H1 (cell line): ENCODE results near the gene OR10J4. TPM values are rescaled to one million over a fixed set of nuclear protein-coding genes. Genes with fewer than 3 reads are reported as not detected.
"Not testable (repeated sequence)": the region's sequence is repeated elsewhere in the genome, so short reads cannot be mapped to it uniquely, and the experiment has no call there.

Source experiments
- CTCF ChIA-PET: fragments of 300-600 bp; sonication (Branson Sonifier 250); formaldehyde crosslinking; loops from one replicate; lab custom pipeline; 2021; ENCODE audit not compliant: partially characterized antibody; lab: Charles Lee
- POLR2A ChIA-PET: fragments of 300-600 bp; sonication (Branson Sonifier 250); formaldehyde crosslinking; loops from one replicate; lab custom pipeline; 2021; ENCODE audit warnings: inconsistent platforms; ENCODE audit not compliant: partially characterized antibody; lab: Charles Lee
- DNase-seq, 2 experiments: peaks; one replicate each; pipeline versions ENCODE4 v3.0.0 to v3.0.0-alpha.2; 2010 to 2022; ENCODE audit warnings: low spot score in 2 of 2, low read depth in 1 of 2, mixed read lengths in 1 of 2
- FAIRE-seq: peaks from 2 replicates; lab custom pipeline; 2011; peaks lifted over from hg19 to GRCh38; lab: Jason Lieb, UNC
- H2AFZ ChIP-seq: 2 replicates; pipeline ENCODE4 v1.8.1; 2012; ENCODE audit warnings: low read length, inconsistent platforms
- H2AK5ac ChIP-seq: 2 replicates; pipeline ENCODE4 v1.6.1; 2013; ENCODE audit warnings: low read depth, low read length
- H2BK120ac ChIP-seq: replicated peaks from 2 replicates; pipeline ENCODE3; 2013; ENCODE audit warnings: low read depth, low read length, inconsistent platforms
- H2BK12ac ChIP-seq: 2 replicates; pipeline ENCODE4 v1.6.1; 2013; ENCODE audit warnings: low read depth, low read length
- H2BK15ac ChIP-seq: 2 replicates; pipeline ENCODE4 v1.6.1; 2013; ENCODE audit warnings: low read length
- H2BK20ac ChIP-seq: 2 replicates; pipeline ENCODE4 v1.6.1; 2013; ENCODE audit warnings: low read length
- H2BK5ac ChIP-seq: 2 replicates; pipeline ENCODE4 v1.6.1; 2013; ENCODE audit warnings: low read depth, low read length
- H3K14ac ChIP-seq: 2 replicates; pipeline ENCODE4 v1.6.1; 2013; ENCODE audit warnings: inconsistent platforms; ENCODE audit not compliant: insufficient read length
- H3K18ac ChIP-seq: 2 replicates; pipeline ENCODE4 v1.6.1; 2013; ENCODE audit warnings: low read length; ENCODE audit errors: extremely low read depth
- H3K23ac ChIP-seq: 2 replicates; pipeline ENCODE4 v1.6.1; 2013; ENCODE audit warnings: inconsistent platforms; ENCODE audit not compliant: insufficient read length
- H3K23me2 ChIP-seq: 2 replicates; pipeline ENCODE4 v1.6.1; 2013; ENCODE audit warnings: low read depth, low read length
- H3K27ac ChIP-seq: 2 replicates; pipeline ENCODE4 v1.6.1; 2011; ENCODE audit warnings: low read depth, low read length, inconsistent platforms
- H3K27me3 ChIP-seq, 4 experiments: replicated peaks in 1 of 4; 1 replicate in 1 of 4; 2 replicates in 3 of 4; pipeline versions ENCODE4 v1.6.1 to v1.8.1; 2011 to 2013; ENCODE audit warnings: low read length in 3 of 4, mild to moderate bottlenecking in 3 of 4, inconsistent platforms in 2 of 4, mixed read lengths in 2 of 4, moderate library complexity in 1 of 4; ENCODE audit not compliant: control insufficient read depth in 3 of 4, insufficient read depth in 3 of 4; ENCODE audit errors: extremely low read depth in 1 of 4
- H3K36me3 ChIP-seq, 4 experiments: 2 replicates each; pipeline versions ENCODE4 v1.6.1 to v1.8.1; 2011 to 2013; ENCODE audit warnings: mild to moderate bottlenecking in 4 of 4, low read length in 3 of 4, moderate library complexity in 2 of 4, control low read depth in 1 of 4, inconsistent platforms in 1 of 4; ENCODE audit not compliant: insufficient read depth in 4 of 4, control insufficient read depth in 2 of 4
- H3K4ac ChIP-seq: replicated peaks from 2 replicates; pipeline ENCODE3; 2013; ENCODE audit warnings: low read length, low read depth, mixed read lengths, inconsistent platforms; ENCODE audit not compliant: insufficient read length
- H3K4me1 ChIP-seq, 4 experiments: replicated peaks in 1 of 4; 1 replicate in 1 of 4; 2 replicates in 3 of 4; pipeline versions ENCODE4 v1.6.1 to v1.8.1; 2011 to 2013; ENCODE audit warnings: low read length in 3 of 4, inconsistent platforms in 2 of 4, mixed read lengths in 1 of 4; ENCODE audit not compliant: insufficient read depth in 4 of 4, control insufficient read depth in 3 of 4
- H3K4me2 ChIP-seq, 2 experiments: 2 replicates each; pipeline versions ENCODE4 v1.6.1 to v1.8.1; 2011 to 2013; ENCODE audit warnings: low read depth in 2 of 2, low read length in 2 of 2, control low read depth in 1 of 2, inconsistent platforms in 1 of 2, mild to moderate bottlenecking in 1 of 2; ENCODE audit not compliant: insufficient read depth in 1 of 2
- H3K4me3 ChIP-seq, 4 experiments: fragments of 200-600, 300-600 bp in 1 of 4; sonication (generic), shearing (Covaris generic), sonication (Bioruptor Twin) in 1 of 4; 2 replicates each; pipeline versions ENCODE4 v1.5.1 to v1.8.1; 2011 to 2016; ENCODE audit warnings: low read length in 4 of 4, low read depth in 3 of 4, control low read depth in 2 of 4, inconsistent platforms in 2 of 4, mild to moderate bottlenecking in 2 of 4, mixed read lengths in 1 of 4, moderate library complexity in 1 of 4; ENCODE audit not compliant: insufficient read depth in 2 of 4; ENCODE audit errors: extremely low read depth in 1 of 4
- H3K56ac ChIP-seq: replicated peaks from 2 replicates; pipeline ENCODE3; 2013; ENCODE audit warnings: low read depth, mild to moderate bottlenecking, mixed read lengths, low read length, inconsistent platforms; ENCODE audit not compliant: insufficient read length
- H3K79me1 ChIP-seq: 2 replicates; pipeline ENCODE4 v1.6.1; 2013; ENCODE audit warnings: low read depth, low read length, control low read depth
- H3K79me2 ChIP-seq, 2 experiments: 2 replicates each; pipeline versions ENCODE4 v1.6.1 to v1.8.1; 2012 to 2013; ENCODE audit warnings: low read length in 2 of 2, mild to moderate bottlenecking in 2 of 2, inconsistent platforms in 1 of 2; ENCODE audit not compliant: insufficient read depth in 2 of 2, control insufficient read depth in 1 of 2
- H3K9ac ChIP-seq, 4 experiments: replicated peaks in 1 of 4; 1 replicate in 1 of 4; 2 replicates in 3 of 4; pipeline versions ENCODE4 v1.6.1 to v1.8.1; 2011 to 2013; ENCODE audit warnings: low read depth in 3 of 4, low read length in 3 of 4, control low read depth in 2 of 4, mild to moderate bottlenecking in 2 of 4, moderate library complexity in 2 of 4, inconsistent platforms in 1 of 4; ENCODE audit errors: extremely low read depth in 1 of 4
- H3K9me3 ChIP-seq, 2 experiments: 2 replicates each; pipeline versions ENCODE4 v1.6.1 to v1.8.1; 2012 to 2013; ENCODE audit warnings: mild to moderate bottlenecking in 2 of 2, moderate library complexity in 2 of 2, control low read depth in 1 of 2, inconsistent platforms in 1 of 2, low read depth in 1 of 2, low read length in 1 of 2, mixed read lengths in 1 of 2; ENCODE audit not compliant: insufficient read depth in 2 of 2
- H4K20me1 ChIP-seq, 2 experiments: replicated peaks in 1 of 2; 2 replicates each; pipeline versions ENCODE3 to v1.8.1; 2011 to 2013; ENCODE audit warnings: inconsistent platforms in 2 of 2, low read length in 2 of 2, mild to moderate bottlenecking in 1 of 2; ENCODE audit not compliant: insufficient read depth in 2 of 2, control insufficient read depth in 1 of 2
- H4K5ac ChIP-seq: 2 replicates; pipeline ENCODE4 v1.6.1; 2013; ENCODE audit warnings: low read length, low read depth, mixed read lengths, inconsistent platforms; ENCODE audit not compliant: insufficient read length
- H4K8ac ChIP-seq: 2 replicates; pipeline ENCODE4 v1.8.0; 2013; ENCODE audit warnings: mild to moderate bottlenecking, moderate library complexity, low read length, inconsistent platforms; ENCODE audit not compliant: insufficient read depth; ENCODE audit errors: extremely low read depth
- H4K91ac ChIP-seq: replicated peaks from 2 replicates; pipeline ENCODE3; 2013; ENCODE audit warnings: low read length, mixed read lengths, inconsistent platforms; ENCODE audit not compliant: insufficient read length
- BACH1 ChIP-seq: IDR thresholded peaks from 2 replicates; pipeline ENCODE4 v1.6.1; 2012; ENCODE audit warnings: low read length, improper control_type of control experiment
- POLR2A ChIP-seq, 2 experiments: IDR thresholded peaks; 1 replicate in 1 of 2; 2 replicates in 1 of 2; pipeline ENCODE4 v1.6.1; 2011; ENCODE audit warnings: low read depth in 2 of 2, low read length in 2 of 2, mild to moderate bottlenecking in 2 of 2; ENCODE audit errors: control extremely low read depth in 1 of 2
- WGBS, 2 experiments: shearing (Covaris generic) in 1 of 2; methylation state at CpG; one replicate each; pipeline versions ENCODE4 v1.1.6 to v1.1.7; 2013 to 2015; ENCODE audit warnings: low lambda C conversion rate in 2 of 2, mixed read lengths in 2 of 2, inconsistent platforms in 1 of 2, low coverage in 1 of 2, missing lambda C conversion rate in 1 of 2; ENCODE audit not compliant: insufficient replicate concordance in 2 of 2, insufficient coverage in 1 of 2, insufficient read length in 1 of 2; ENCODE audit errors: extremely low coverage in 1 of 2, missing lambda C conversion rate in 1 of 2; 5-methylcytosine and 5-hydroxymethylcytosine counted together
- polyA plus RNA-seq, 7 experiments: library from polyadenylated mRNA; depleted of rRNA in 3 of 7; stranded (reverse) in 5 of 7; unstranded in 2 of 7; fragments of >200 nt in 5 of 7; fragments of 200-250 nt in 2 of 7; gene quantifications; 1 replicate in 5 of 7; 2 replicates in 1 of 7; 4 replicates in 1 of 7; pipeline versions ENCODE4 v1.2.1 to v1.2.3, GENCODE V29; 2011 to 2013; ENCODE audit warnings: missing spikeins in 2 of 7, mixed read lengths in 2 of 7
- total RNA-seq: library from RNA; stranded (reverse); fragmentation: NEBNext Ultra II Directional; extraction: Animal tissue kit (Norgen Biotek cat#: 25700); gene quantifications from 2 replicates; pipeline ENCODE4 v1.2.1, GENCODE V29; 2021

Gene OR10J4
- total and polyA plus RNA-seq, 2 of the 8 experiments (the other 6 are each of a cell fraction or from before 2014, with no cell fraction given), result not detected

- Histone ChIP-seq H3K4me1 (no peaks in the 10 kb centered on the region), H4K20me1 (no peaks in the 10 kb centered on the region), H2AFZ (no peak overlapping the region), H3K4ac (no peak overlapping the region), H3K18ac (no peak overlapping the region), H3K9me3 (peaks cover 47 to 49% of the 10 kb centered on the region in 2 experiments; a peak in 3 of 4 replicates), H3K9ac (no peak overlapping the region), H4K91ac (no peak overlapping the region), H3K23me2 (no peaks in the 10 kb centered on the region), H2AK5ac (no peak overlapping the region), H3K27ac (no peak overlapping the region), H2BK120ac (no peak overlapping the region), H2BK20ac (no peak overlapping the region), H2BK5ac (no peak overlapping the region), H2BK12ac (no peak overlapping the region), H3K79me2 (no peaks in the 10 kb centered on the region), H3K79me1 (no peaks in the 10 kb centered on the region), H3K36me3 (no peaks in the 10 kb centered on the region), H4K5ac (no peak overlapping the region), H3K23ac (no peak overlapping the region), H3K4me3 (no peak overlapping the region), H3K4me2 (no peak overlapping the region), H4K8ac (no peak overlapping the region), H3K56ac (no peak overlapping the region), H2BK15ac (no peak overlapping the region), H3K27me3 (no peaks in the 10 kb centered on the region), H3K14ac (no peak overlapping the region)
- no peak for TF ChIP-seq POLR2A (IDR thresholded peaks at IDR 0.05; ENCODE audit: control extremely low read depth in 1 of 2, low read depth in 2 of 2, low read length in 2 of 2)
- TF ChIP-seq BACH1, result no peak
- DNase-seq, result no peak
- ChIA-PET POLR2A (no interaction called here), CTCF (no interaction called here)
- 40% methylated on average over 1 of the region's 1 CpG; no CpG with 5 or more reads in 1 of the 2 experiments for WGBS, 2 experiments
- no peak for FAIRE-seq
These were observed 16.2 kb downstream of the OR10J4 start for GRCh38 chr1:159448181-159448580.

GRCh38 chr1:159449605-159450004, 17.6 kb downstream of the OR10J4 start:
- FAIRE-seq, H4K20me1 ChIP-seq, H3K14ac ChIP-seq, H2BK20ac ChIP-seq, H2BK15ac ChIP-seq, POLR2A ChIA-PET, H2BK5ac ChIP-seq, H3K23ac ChIP-seq, H2BK12ac ChIP-seq, H3K36me3 ChIP-seq, H3K23me2 ChIP-seq, H3K79me1 ChIP-seq, H4K5ac ChIP-seq, H3K4me2 ChIP-seq, H2AK5ac ChIP-seq, H3K4ac ChIP-seq, H3K27ac ChIP-seq, DNase-seq, H2BK120ac ChIP-seq, H3K56ac ChIP-seq, H3K4me3 ChIP-seq, H3K79me2 ChIP-seq, H3K4me1 ChIP-seq, CTCF ChIA-PET, H2AFZ ChIP-seq, H4K91ac ChIP-seq, H3K27me3 ChIP-seq, H4K8ac ChIP-seq, H3K18ac ChIP-seq, H3K9ac ChIP-seq: not testable (repeated sequence)
- 54% methylated on average over 3 of the region's 23 CpGs; no CpG with 5 or more reads in 1 of the 2 experiments for WGBS, 2 experiments
- H3K9me3 ChIP-seq, result peaks cover 35 to 40% of the 10 kb centered on the region in 2 experiments; a peak in 3 of 4 replicates
